GM19328 (cell line): ENCODE results near the gene TUBB1.
"Not testable (repeated sequence)": the region's sequence is repeated elsewhere in the genome, so short reads cannot be mapped to it uniquely, and the experiment has no call there.

Experiments used
- ATAC-seq: cut with Tn5 transposase; IDR thresholded peaks from one replicate; pipeline ENCODE4 v1.9.1; 2021; ENCODE audit warnings: mild to moderate bottlenecking, moderate library complexity; ENCODE audit not compliant: unreplicated experiment

TUBB1 gene

GRCh38 chr20:59040667-59041066 lies 21.4 kb downstream of the TUBB1 start:
- no peak for ATAC-seq

- ATAC-seq, result not testable (repeated sequence)
These were observed 22.3 kb downstream of the TUBB1 start for GRCh38 chr20:59041487-59041886.

GRCh38 chr20:59042151-59042795 lies 23.0 kb downstream of the TUBB1 start, which contains the start of gene PRELID3B:
Gene PRELID3B (minus strand): TSS chr20:59042786. CDS start chr20:59042730, 56 bp downstream.
- ATAC-seq, result peak; percentile 25

- peak; percentile 90 for ATAC-seq
These were observed 23.8 kb downstream of the TUBB1 start for GRCh38 chr20:59042796-59043631.

- no peak for ATAC-seq
These were observed 24.5 kb downstream of the TUBB1 start for GRCh38 chr20:59043698-59044097.

GRCh38 chr20:59044295-59044694 lies 25.1 kb downstream of the TUBB1 start:
- no peak for ATAC-seq

- no peak for ATAC-seq
These were observed 25.6 kb downstream of the TUBB1 start for GRCh38 chr20:59044796-59045195.

GRCh38 chr20:59046862-59047261 lies 27.6 kb downstream of the TUBB1 start:
- no peak for ATAC-seq

- no peak for ATAC-seq
These were observed 28.9 kb downstream of the TUBB1 start for GRCh38 chr20:59047938-59048680.

GRCh38 chr20:59048681-59049030 lies 29.4 kb downstream of the TUBB1 start:
- ATAC-seq, result no peak

GRCh38 chr20:59050437-59050836 lies 31.2 kb downstream of the TUBB1 start:
- no peak for ATAC-seq

- no peak for ATAC-seq
These were observed 32.5 kb downstream of the TUBB1 start for GRCh38 chr20:59051666-59052185.

GRCh38 chr20:59055302-59055701 lies 36.1 kb downstream of the TUBB1 start:
- no peak for ATAC-seq

- ATAC-seq, result no peak
These were observed 42.9 kb downstream of the TUBB1 start for GRCh38 chr20:59062081-59062480.

GRCh38 chr20:59063358-59064213 lies 44.4 kb downstream of the TUBB1 start:
- no peak for ATAC-seq

GRCh38 chr20:59064214-59064722 lies 45.0 kb downstream of the TUBB1 start:
- ATAC-seq, result no peak

GRCh38 chr20:59068534-59068933 lies 49.3 kb downstream of the TUBB1 start:
- ATAC-seq, result no peak

- no peak for ATAC-seq
These were observed 49.8 kb downstream of the TUBB1 start for GRCh38 chr20:59069026-59069425.

- no peak for ATAC-seq
These were observed 52.0 kb downstream of the TUBB1 start for GRCh38 chr20:59071216-59071615.

GRCh38 chr20:59073582-59073981 lies 54.4 kb downstream of the TUBB1 start:
- ATAC-seq, result no peak
